ENCODE data around the gene C20orf204.

GRCh38 chr20:64056639-64056888, 20.6 kb downstream of the C20orf204 start:
- no peak for TF ChIP-seq CTCF (IDR thresholded peaks at IDR 0.05)
- TF ChIP-seq POLR2A (IDR thresholded peaks at IDR 0.05): no peak

Data from testis (tissue), 2 donors.